Thoracic aorta (tissue), 2 donors: ENCODE results near the gene NAA40. TPM values are rescaled to one million over a fixed set of nuclear protein-coding genes. Genes with fewer than 3 reads are reported as not detected.

Source experiments
- ATAC-seq: fragments of 150-250 bp; one replicate; pipeline ENCODE4 v1.8.0; 2017; ENCODE audit warnings: low read depth; ENCODE audit not compliant: insufficient number of reproducible peaks, low FRiP score
- DNase-seq: peaks from one replicate; pipeline ENCODE4 v3.0.0-alpha.2; 2020; ENCODE audit warnings: low spot score
- H3K27ac ChIP-seq, 2 donors: fragments of 200-600 bp; sonication (generic); 1 replicate in 1 of 2; 2 replicates in 1 of 2; pipeline ENCODE4 v1.5.1; 2016; ENCODE audit warnings: mild to moderate bottlenecking in 2 of 2, moderate library complexity in 2 of 2
- H3K27me3 ChIP-seq: fragments of 200-600 bp; sonication (generic); replicated peaks from 2 replicates; pipeline ENCODE4 v1.6.0; 2016; ENCODE audit warnings: mild to moderate bottlenecking; ENCODE audit not compliant: insufficient read depth
- H3K36me3 ChIP-seq: fragments of 200-600 bp; sonication (generic); one replicate; pipeline ENCODE4 v1.5.1; 2016
- H3K4me1 ChIP-seq, 2 donors: fragments of 200-600 bp; sonication (generic); 1 replicate in 1 of 2; 2 replicates in 1 of 2; pipeline versions ENCODE4 v1.5.1 to v1.6.0; 2016; ENCODE audit warnings: low read depth in 2 of 2, mild to moderate bottlenecking in 1 of 2; ENCODE audit not compliant: control insufficient read depth in 1 of 2
- H3K4me3 ChIP-seq: fragments of 200-600 bp; sonication (generic); 2 replicates; pipeline ENCODE4 v1.5.1; 2016; ENCODE audit warnings: mild to moderate bottlenecking
- H3K9me3 ChIP-seq: fragments of 200-600 bp; sonication (generic); 2 replicates; pipeline ENCODE4 v1.5.1; 2016
- CTCF ChIP-seq: fragments of 200-600 bp; sonication (generic); IDR thresholded peaks from one replicate; pipeline ENCODE4 v1.5.1; 2019; ENCODE audit warnings: antibody characterized with exemption
- total RNA-seq, 2 donors: library from RNA; depleted of rRNA; stranded (reverse); fragments of >200 nt; gene quantifications; one replicate each; pipeline versions ENCODE4 v1.1.0 to v1.2.3, GENCODE V29; 2016

NAA40 gene
- total RNA-seq, 2 donors from 2014 or later = 15.5 to 20.6 TPM

GRCh38 chr11:63912678-63913077 lies 26.1 kb upstream of the NAA40 start:
- no peak for DNase-seq
- H3K9me3 ChIP-seq = no peaks in the 10 kb centered on the region
- TF ChIP-seq CTCF = no peak
- no peaks in the 10 kb centered on the region for H3K27me3 ChIP-seq
- peaks cover 24 to 57% of the 10 kb centered on the region in 2 donors for H3K4me1 ChIP-seq
- H3K36me3 ChIP-seq = peaks cover 7% of the 10 kb centered on the region
- H3K4me3 ChIP-seq = no peak overlapping the region
- H3K27ac ChIP-seq = no peak overlapping the region
- ATAC-seq = no peak

- no peak for TF ChIP-seq CTCF
- Histone ChIP-seq H3K27me3 (no peaks in the 10 kb centered on the region), H3K4me3 (no peak overlapping the region), H3K27ac (no peak overlapping the region), H3K4me1 (peaks cover 35 to 58% of the 10 kb centered on the region in 2 donors), H3K9me3 (no peaks in the 10 kb centered on the region), H3K36me3 (peaks cover under 1% of the 10 kb centered on the region)
- no peak for DNase-seq
- ATAC-seq = no peak
Measured at GRCh38 chr11:63913866-63914830, 24.7 kb upstream of the NAA40 start.

GRCh38 chr11:63914896-63915691 lies 23.7 kb upstream of the NAA40 start:
- no peak for DNase-seq
- H3K27me3 ChIP-seq = no peaks in the 10 kb centered on the region
- no peak for ATAC-seq
- no peaks in the 10 kb centered on the region for H3K36me3 ChIP-seq
- no peak overlapping the region for H3K4me3 ChIP-seq
- peak overlapping the region; percentile 34 for H3K27ac ChIP-seq
- no peak for TF ChIP-seq CTCF
- H3K9me3 ChIP-seq = no peaks in the 10 kb centered on the region
- H3K4me1 ChIP-seq = peaks cover 40 to 58% of the 10 kb centered on the region in 2 donors

- Histone ChIP-seq H3K4me1 (peaks cover 39 to 60% of the 10 kb centered on the region in 2 donors), H3K27me3 (no peaks in the 10 kb centered on the region), H3K9me3 (no peaks in the 10 kb centered on the region), H3K36me3 (no peaks in the 10 kb centered on the region), H3K27ac (peak overlapping the region; percentile 29 to 64), H3K4me3 (peak overlapping the region; percentile 73)
- DNase-seq (no peak), ATAC-seq (no peak)
- peak; percentile 49 for TF ChIP-seq CTCF
Measured at GRCh38 chr11:63915961-63916836, 22.6 kb upstream of the NAA40 start.
